IPS DF 4.7 (cell line): Measurements from ENCODE around the gene COL24A1.
"Not testable (repeated sequence)": the region's sequence is repeated elsewhere in the genome, so short reads cannot be mapped to it uniquely, and the experiment has no call there.

ENCODE experiments used
- DNase-seq: peaks from one replicate; pipeline ENCODE4 v3.0.0-alpha.2; 2013; ENCODE audit warnings: low spot score; ENCODE audit errors: extremely low read depth

COL24A1 gene

GRCh38 chr1:85816606-85817005 is 340.0 kb downstream of the COL24A1 start:
- no peak for DNase-seq

GRCh38 chr1:85815906-85816305 is 340.7 kb downstream of the COL24A1 start:
- DNase-seq = no peak

- no peak for DNase-seq
Observed at GRCh38 chr1:85806236-85806965, 350.2 kb downstream of the COL24A1 start.

GRCh38 chr1:85801520-85801919 is 355.1 kb downstream of the COL24A1 start:
- no peak for DNase-seq

GRCh38 chr1:85799737-85800136 is 356.8 kb downstream of the COL24A1 start:
- DNase-seq = no peak

GRCh38 chr1:85798419-85798818 is 358.2 kb downstream of the COL24A1 start:
- no peak for DNase-seq

- DNase-seq = not testable (repeated sequence)
Observed at GRCh38 chr1:85777021-85777420, 379.6 kb downstream of the COL24A1 start.

GRCh38 chr1:85762804-85763203 is 393.8 kb downstream of the COL24A1 start:
- no peak for DNase-seq

- no peak for DNase-seq
Observed at GRCh38 chr1:85756864-85757263, 399.7 kb downstream of the COL24A1 start.

- DNase-seq = no peak
Observed at GRCh38 chr1:85748120-85748519, 408.5 kb downstream of the COL24A1 start.

- no peak for DNase-seq
Observed at GRCh38 chr1:85746777-85747176, 409.8 kb downstream of the COL24A1 start.

GRCh38 chr1:85743814-85744213 is 412.8 kb downstream of the COL24A1 start:
- no peak for DNase-seq

- DNase-seq = no peak
Observed at GRCh38 chr1:85734931-85735330, 421.6 kb downstream of the COL24A1 start.

GRCh38 chr1:85718678-85719340 is 437.8 kb downstream of the COL24A1 start:
- no peak for DNase-seq

- DNase-seq = not testable (repeated sequence)
Observed at GRCh38 chr1:85714418-85715114, 442.0 kb downstream of the COL24A1 start.

GRCh38 chr1:85708829-85709227 is 447.7 kb downstream of the COL24A1 start:
- no peak for DNase-seq

GRCh38 chr1:85707990-85708828 is 448.4 kb downstream of the COL24A1 start, which contains the start of gene ZNHIT6:
TSS of gene ZNHIT6 (minus strand) at chr1:85708433. CDS start at chr1:85708284, 149 bp downstream.
- DNase-seq = peak; percentile 89

- DNase-seq = no peak
Observed at GRCh38 chr1:85707267-85707989, 449.1 kb downstream of the COL24A1 start.

GRCh38 chr1:85705940-85706339 is 450.6 kb downstream of the COL24A1 start:
- DNase-seq = no peak

GRCh38 chr1:85700422-85700821 is 456.1 kb downstream of the COL24A1 start:
- DNase-seq = no peak

- DNase-seq = no peak
Observed at GRCh38 chr1:85697895-85698294, 458.7 kb downstream of the COL24A1 start.
